Panc1 (cell line): ENCODE data around the gene GRAMD1B. TPM values are rescaled to one million over a fixed set of nuclear protein-coding genes. Genes with fewer than 3 reads are reported as not detected.

Experiments
- ATAC-seq: fragments of 200-7000 bp; cut with Tn5 transposase; 2 replicates; pipeline ENCODE4 v1.9.1; 2020; ENCODE audit warnings: mild to moderate bottlenecking, moderate library complexity
- BruUV-seq: library from RNA; stranded (reverse); fragments of 400-500 nt; replicated peaks from 2 replicates; lab custom pipeline; 2021; lab: Mats Ljungman, UMichigan
- CTCF ChIA-PET: fragments of 300-600 bp; sonication (Branson Sonifier 250); formaldehyde crosslinking; loops from one replicate; lab custom pipeline; 2022; ENCODE audit warnings: antibody characterized with exemption; lab: Charles Lee
- POLR2A ChIA-PET: fragments of 300-600 bp; sonication (Branson Sonifier 250); formaldehyde crosslinking; loops from one replicate; lab custom pipeline; 2022; ENCODE audit warnings: antibody characterized with exemption; lab: Charles Lee
- DNase-seq: peaks from one replicate; pipeline ENCODE4 v3.0.0-alpha.2; 2010; ENCODE audit warnings: low read depth, low spot score
- H3K27ac ChIP-seq: 2 replicates; pipeline ENCODE4 v1.5.1; 2011; ENCODE audit warnings: mild to moderate bottlenecking, low read length, inconsistent platforms
- H3K27me3 ChIP-seq: fragments of 200-500 bp; sonication (Bioruptor generic); 2 replicates; pipeline ENCODE4 v1.6.0; 2014; ENCODE audit warnings: low read length, inconsistent platforms; ENCODE audit not compliant: control insufficient read depth, insufficient read depth
- H3K36me3 ChIP-seq: fragments of 200-500 bp; sonication (Bioruptor generic); 2 replicates; pipeline ENCODE4 v1.5.1; 2014; ENCODE audit warnings: inconsistent platforms, mild to moderate bottlenecking, low read length, moderate library complexity; ENCODE audit not compliant: control insufficient read depth, insufficient read depth
- H3K4me1 ChIP-seq: 2 replicates; pipeline ENCODE4 v1.5.1; 2011; ENCODE audit warnings: inconsistent platforms, mild to moderate bottlenecking, low read length, moderate library complexity; ENCODE audit not compliant: control insufficient read depth, insufficient read depth
- H3K4me3 ChIP-seq, 2 experiments: 2 replicates each; pipeline ENCODE4 v1.5.1; 2011 to 2012; ENCODE audit warnings: low read depth in 2 of 2, low read length in 2 of 2, mild to moderate bottlenecking in 2 of 2, inconsistent platforms in 1 of 2, moderate library complexity in 1 of 2
- H3K9me3 ChIP-seq: fragments of 200-500 bp; sonication (Bioruptor generic); 2 replicates; pipeline ENCODE4 v1.5.1; 2014; ENCODE audit warnings: low read depth, mild to moderate bottlenecking, inconsistent platforms, low read length, moderate library complexity; ENCODE audit not compliant: control insufficient read depth, insufficient read depth
- CTCF ChIP-seq: fragments of 450-650 bp; IDR thresholded peaks from 2 replicates; pipeline ENCODE4 v1.5.1; 2017; ENCODE audit warnings: mild to moderate bottlenecking
- POLR2AphosphoS5 ChIP-seq: IDR thresholded peaks from 2 replicates; pipeline ENCODE4 v1.6.1; 2012; ENCODE audit warnings: mild to moderate bottlenecking, low read depth, low read length, moderate library complexity
- REST ChIP-seq, 2 experiments: IDR thresholded peaks; 2 replicates each; pipeline ENCODE4 v1.6.1; 2011 to 2012; ENCODE audit warnings: low read depth in 2 of 2, control low read depth in 1 of 2, low read length in 1 of 2, mild to moderate bottlenecking in 1 of 2, moderate library complexity in 1 of 2; ENCODE audit not compliant: insufficient read depth in 1 of 2
- SIN3A ChIP-seq: IDR thresholded peaks from 2 replicates; pipeline ENCODE4 v1.6.1; 2012; ENCODE audit warnings: low read depth, mild to moderate bottlenecking, low read length, moderate library complexity, borderline replicate concordance; ENCODE audit not compliant: insufficient read depth
- TCF7L2 ChIP-seq: IDR thresholded peaks from 2 replicates; pipeline ENCODE4 v1.6.1; 2011; ENCODE audit warnings: mild to moderate bottlenecking, low read depth, low read length, inconsistent platforms
- in situ Hi-C: cut with HindIII; loops from 2 replicates; pipeline ENCODE4 v1.10.0; 2016; ENCODE audit warnings: low sequenced_read_pairs, low pct_unique_long_range_greater_than_20kb
- intact Hi-C: fragments of 100-400 bp; cut with micrococcal nuclease; formaldehyde crosslinking; loops from one replicate; pipeline ENCODE4 v1.10.0; 2022; ENCODE audit not compliant: unreplicated experiment
- total RNA-seq: library from RNA; stranded (reverse); gene quantifications from one replicate; pipeline ENCODE4 v1.2.1, GENCODE V29; 2021; ENCODE audit not compliant: unreplicated experiment

The GRAMD1B gene
- total RNA-seq, 1 experiment from 2014 or later, result 0.46 TPM

- ChIA-PET POLR2A (no interaction called here), CTCF (no interaction called here)
- Histone ChIP-seq H3K27me3 (peaks cover 21% of the 10 kb centered on the region), H3K27ac (no peak overlapping the region), H3K9me3 (no peaks in the 10 kb centered on the region), H3K4me3 (no peak overlapping the region), H3K36me3 (no peaks in the 10 kb centered on the region), H3K4me1 (no peaks in the 10 kb centered on the region)
- DNase-seq (no peak), ATAC-seq (no peak)
- in situ Hi-C loops (no loop called here), intact Hi-C loops (no loop called here)
- TF ChIP-seq CTCF (no peak), SIN3A (no peak), POLR2AphosphoS5 (no peak), REST (IDR thresholded peaks at IDR 0.05; ENCODE audit: insufficient read depth in 1 of 2, low read depth in 2 of 2, low read length in 1 of 2) (no peak), TCF7L2 (no peak)
- no TSS peak for BruUV-seq
Measured at GRCh38 chr11:123568367-123568870, 138.3 kb downstream of the GRAMD1B start.

- ATAC-seq, result no peak
- CTCF ChIA-PET, result no interaction called here
- Histone ChIP-seq H3K36me3 (no peaks in the 10 kb centered on the region), H3K27ac (no peak overlapping the region), H3K9me3 (no peaks in the 10 kb centered on the region), H3K4me1 (no peaks in the 10 kb centered on the region), H3K27me3 (peaks cover 23% of the 10 kb centered on the region), H3K4me3 (no peak overlapping the region)
- TF ChIP-seq TCF7L2 (no peak), REST (IDR thresholded peaks at IDR 0.05; ENCODE audit: insufficient read depth in 1 of 2, low read depth in 2 of 2, low read length in 1 of 2) (no peak), CTCF (no peak), SIN3A (no peak), POLR2AphosphoS5 (no peak)
- DNase-seq, result no peak
- intact Hi-C loops, result no loop called here
- POLR2A ChIA-PET, result no interaction called here
- in situ Hi-C loops, result no loop called here
- no TSS peak for BruUV-seq
Measured at GRCh38 chr11:123569393-123569792, 139.3 kb downstream of the GRAMD1B start.
